Midbrain (tissue), 1 donor: ENCODE data around the gene STK25.
"Not testable (repeated sequence)": the region's sequence is repeated elsewhere in the genome, so short reads cannot be mapped to it uniquely, and the experiment has no call there.

Experiments
- DNase-seq: peaks from one replicate; lab custom pipeline; 2025; lab: John Stamatoyannopoulos, UW

Gene STK25

DNA sequence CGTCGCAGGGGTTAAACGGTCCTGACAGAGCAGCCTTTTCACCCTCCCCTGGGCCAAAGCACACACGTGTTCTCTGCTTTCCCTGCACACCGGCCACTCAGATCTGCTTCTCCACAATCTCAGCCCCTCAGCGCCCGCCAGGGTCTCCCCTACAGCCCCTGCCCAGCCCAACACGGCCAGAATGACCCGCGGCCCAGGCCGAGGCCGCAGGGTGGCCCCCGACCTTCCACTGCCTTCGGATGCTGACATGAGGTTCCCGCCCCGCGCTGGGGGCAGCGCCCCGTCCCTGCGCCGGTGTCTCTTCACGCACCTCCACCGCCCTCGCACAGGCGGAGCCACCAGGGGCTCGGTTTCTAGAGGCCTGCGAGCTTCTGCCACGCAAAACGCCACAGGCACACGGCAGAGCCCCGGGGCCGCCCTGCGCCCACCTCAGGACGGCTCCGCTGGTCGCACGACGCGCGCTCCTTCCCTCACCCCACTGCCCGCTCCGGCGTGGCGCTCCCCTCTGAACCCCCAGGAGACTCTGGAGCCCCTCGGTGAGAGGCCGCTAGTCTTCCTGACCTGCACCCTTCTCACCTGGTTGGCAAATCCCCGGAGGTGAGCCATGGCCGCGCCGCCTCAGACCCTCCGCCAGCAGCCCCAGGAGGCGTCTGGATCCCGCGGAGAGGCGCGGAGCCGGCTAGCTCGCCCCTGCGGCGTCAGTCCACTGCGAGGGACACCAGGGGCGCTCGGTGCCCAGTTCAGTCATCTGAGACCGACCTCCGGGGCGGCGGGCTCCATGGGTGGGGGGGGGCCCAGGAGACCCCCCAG, 749 bp downstream of the STK25 start:
- DNase-seq = no peak

DNA sequence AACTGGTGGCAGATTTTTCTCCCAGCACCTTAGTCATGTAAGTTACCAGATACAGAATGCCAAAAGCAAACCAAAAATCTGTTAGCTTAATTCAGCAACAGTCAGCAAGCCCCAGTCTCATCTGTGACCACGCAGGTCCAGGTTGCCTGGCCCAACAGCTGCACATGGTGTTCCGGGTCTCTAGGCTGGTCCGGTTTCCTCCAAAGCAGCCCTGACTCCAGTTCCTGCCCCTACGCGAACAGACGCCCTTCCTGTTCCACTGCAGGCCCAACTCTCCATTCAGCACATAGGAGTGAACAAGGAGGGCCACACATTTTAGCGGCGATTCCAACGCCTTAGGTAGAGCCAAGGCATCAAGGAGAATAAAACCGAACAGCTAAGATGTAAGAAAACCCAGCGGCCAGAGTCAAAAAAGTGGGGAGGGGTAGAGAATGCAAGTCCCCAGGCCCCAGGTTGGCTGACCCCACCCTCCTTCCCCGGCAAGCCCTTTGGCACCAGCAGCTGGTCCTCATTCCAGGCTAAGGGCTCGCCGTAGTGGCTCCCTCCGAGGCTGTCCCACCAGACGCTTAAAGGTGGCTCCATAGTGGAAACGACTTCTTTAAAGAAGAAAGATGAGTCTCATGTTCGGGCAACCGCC, 1.5 kb downstream of the STK25 start:
- no peak for DNase-seq

DNA sequence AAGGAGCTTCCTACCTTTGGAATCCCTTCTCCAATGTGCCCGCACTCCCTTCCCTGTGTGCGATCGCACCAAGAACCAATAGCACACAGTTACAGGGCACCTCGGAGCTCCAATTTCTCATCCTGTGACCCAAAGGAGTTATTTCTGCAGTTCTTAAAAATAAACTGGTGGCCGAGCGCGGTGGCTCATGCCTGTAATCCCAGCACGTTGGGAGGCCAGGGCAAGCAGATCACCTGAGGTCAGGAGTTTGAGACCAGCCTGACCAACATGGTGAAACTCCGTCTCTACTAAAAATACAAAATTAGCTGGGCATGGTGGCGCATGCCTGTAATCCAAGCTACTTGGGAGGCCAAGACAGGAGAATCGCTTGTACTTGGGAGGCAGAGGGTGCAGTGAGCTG, 2.1 kb downstream of the STK25 start:
- DNase-seq = not testable (repeated sequence)

DNA sequence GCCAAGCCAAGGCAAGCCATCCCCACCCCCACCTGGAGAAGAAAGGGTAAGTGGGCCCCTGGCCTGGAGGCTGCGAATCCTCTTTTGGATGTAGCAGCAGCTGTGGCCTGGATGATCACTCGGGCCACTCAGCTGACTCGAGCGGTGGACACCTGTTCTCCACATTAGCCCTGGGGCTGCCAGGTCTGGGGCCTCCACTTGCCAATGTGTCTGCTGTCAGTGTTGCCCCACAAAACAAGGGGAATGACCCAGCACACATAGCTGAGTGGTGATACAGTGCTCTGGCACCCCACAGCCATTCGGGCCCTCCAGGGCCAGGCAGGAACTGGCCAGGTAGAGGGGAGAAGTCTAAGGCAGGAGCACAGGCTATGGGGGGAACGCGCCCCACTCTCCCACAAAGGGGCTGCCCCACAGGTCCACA, 2.6 kb downstream of the STK25 start:
- no peak for DNase-seq

DNA sequence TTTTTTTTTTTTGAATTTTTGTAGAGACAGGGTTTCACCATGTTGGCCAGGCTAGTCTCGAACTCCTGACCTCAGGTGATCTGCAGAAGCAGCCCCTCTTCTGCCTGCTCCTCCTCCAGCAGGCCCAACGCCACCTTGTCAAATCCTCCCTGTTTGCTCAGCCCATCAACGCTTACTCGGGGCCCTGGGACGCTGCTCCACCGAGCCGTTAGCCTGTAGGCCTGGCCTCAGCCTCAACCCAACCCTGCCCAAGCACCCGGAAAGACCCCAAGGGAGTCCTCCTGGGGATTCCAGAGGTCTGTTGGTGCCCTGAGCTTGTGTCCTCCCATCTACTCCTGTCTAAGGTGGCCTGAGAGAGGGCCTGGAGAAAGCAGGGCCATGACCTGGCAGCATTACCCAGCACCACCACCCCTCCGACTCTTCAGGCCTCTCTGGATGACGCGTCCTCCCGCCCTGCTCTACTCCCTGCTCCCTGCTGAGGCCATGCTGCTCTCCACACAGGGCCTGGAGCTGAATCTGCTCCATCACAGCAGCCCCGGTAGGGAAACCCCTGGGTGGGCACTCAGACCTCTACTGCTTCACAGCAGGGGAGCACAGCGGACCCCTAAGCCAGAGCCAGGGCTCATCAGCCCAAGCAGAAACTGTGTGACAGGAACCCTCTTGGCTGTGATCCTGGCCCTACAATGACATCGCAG, 3.2 kb downstream of the STK25 start:
- DNase-seq = no peak

DNA sequence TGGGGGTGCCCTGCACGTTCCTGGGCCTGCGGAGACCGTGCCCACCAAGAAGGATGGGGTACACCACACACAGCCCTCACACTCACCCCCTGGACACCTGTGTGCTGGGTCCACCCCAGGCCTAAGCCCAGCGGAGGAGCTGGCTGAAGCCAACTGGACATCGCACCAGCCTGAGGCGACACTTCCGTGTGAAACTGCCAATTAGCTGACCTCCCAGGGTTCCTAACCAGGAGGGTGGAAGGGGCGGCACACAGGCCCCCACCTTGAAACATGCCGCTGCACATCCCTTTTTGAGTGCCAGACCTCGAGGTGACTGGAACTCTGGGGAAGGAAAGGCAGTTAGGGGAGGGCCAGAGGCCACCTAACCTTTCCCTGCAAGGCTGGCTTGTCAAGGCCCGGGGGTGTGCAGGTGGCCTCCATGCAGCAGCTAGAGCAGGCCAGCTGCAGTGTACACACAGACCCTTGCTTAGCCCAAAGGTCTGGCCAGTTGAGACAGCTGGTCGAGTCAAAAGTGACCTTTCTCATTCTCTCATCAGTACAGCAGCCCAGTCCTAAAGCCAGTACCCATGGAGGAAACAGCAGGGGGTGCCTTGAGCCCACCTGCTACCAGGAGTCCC, 4.5 kb downstream of the STK25 start:
- DNase-seq = no peak

DNA sequence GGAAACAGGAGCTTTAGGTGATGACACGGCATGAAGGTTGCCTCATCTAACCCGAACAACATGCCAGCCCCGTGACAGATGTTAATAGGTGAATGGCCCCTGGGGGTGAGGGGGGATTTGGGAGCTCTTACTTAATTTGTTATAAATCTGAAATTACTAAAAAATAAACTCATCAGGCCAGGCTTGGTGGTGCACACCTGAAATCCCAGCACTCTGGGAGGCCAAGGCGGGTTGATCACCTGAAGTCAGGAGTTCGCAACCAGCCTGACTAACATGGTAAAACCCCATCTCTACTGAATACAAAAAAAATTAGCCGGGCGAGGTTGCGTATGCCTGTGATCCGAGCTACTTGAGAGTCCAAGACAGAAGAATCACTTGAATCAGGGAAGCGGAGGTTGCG, 6.1 kb downstream of the STK25 start:
- no peak for DNase-seq

DNA sequence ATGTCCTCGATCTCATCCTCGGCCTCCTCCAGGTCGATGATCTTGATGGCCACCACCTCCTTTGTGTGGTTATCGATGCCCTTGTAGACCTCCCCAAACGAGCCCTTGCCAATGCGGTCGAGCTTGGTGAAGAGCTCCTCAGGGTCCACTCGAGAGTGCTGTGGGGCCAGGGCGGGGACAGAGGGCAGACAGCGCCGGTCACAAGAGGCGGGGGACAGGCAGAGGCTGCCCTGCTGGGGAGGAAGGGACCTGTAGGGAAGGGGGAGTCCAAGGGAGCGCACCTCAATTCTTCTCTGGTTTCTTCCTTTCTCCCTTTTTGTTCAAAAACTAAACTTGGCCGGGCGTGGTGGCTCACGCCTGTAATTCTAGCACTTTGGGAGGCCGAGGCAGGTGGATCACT, 6.8 kb downstream of the STK25 start:
- DNase-seq = no peak

DNA sequence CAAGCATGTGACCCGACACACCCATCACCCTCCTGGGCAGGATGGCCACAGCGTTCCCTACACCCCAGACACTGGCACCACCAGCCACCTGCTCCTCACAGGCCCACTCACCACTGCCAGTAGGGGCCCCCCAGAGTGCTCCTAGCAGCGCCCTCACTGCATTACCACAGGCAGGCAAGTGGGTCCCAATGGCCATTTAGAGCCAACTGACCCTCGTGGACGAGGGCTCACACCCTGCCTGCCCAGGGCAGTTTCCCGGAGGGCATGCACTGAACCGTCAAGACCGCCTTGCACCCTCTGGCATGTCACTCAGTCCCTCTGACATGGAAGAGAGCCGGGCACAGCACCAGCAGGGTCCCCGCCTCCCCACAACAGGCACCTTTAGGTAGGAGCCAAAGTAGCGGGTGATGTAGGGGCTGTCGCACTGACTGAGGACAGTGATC, 7.3 kb downstream of the STK25 start:
- no peak for DNase-seq

DNA sequence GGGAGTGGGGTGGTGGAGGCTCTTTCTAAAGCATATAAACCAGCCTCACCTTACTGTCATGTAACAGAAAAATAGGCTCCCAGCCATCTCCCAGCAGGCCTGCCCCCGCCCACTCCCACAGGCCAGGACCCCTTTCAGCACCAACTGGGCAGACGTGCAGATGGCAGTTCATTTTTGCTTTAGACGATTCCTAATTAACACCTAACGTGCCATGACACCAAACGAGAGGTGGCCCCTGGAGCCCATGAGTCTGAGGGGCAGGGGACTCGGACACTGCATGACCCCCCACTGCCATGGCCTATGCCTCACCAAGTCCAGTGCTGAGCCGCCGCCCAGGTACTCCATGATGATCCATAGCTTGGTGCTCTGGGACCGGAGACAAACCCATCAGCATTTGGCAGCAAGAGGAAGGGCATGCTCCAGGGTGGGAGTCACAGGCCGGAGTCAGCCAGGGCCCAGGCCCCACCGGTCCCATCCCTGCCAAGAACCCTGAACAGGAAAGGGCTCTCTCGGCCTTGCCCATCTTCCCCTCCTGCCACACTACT, 7.9 kb downstream of the STK25 start:
- no peak for DNase-seq

DNA sequence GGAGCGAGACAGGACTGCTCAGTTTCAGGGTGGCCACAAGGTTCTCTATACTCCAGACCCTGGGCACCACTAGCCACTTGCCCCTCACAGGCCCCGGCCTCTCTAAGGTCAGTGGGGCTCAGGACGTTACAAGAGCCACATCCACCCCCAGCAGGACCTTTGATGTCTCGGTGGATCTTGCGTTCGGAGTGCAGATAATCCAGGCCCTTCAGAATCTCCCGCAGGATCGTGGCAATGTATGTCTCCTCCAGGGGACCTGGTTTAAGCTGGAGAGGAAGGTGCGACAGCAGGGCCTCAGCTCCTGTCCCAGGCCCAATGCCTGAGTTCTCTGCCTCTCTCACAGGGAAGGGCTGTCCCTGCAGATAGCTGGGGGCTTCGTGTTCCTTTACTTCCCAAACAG, 8.4 kb downstream of the STK25 start:
- DNase-seq = no peak

DNA sequence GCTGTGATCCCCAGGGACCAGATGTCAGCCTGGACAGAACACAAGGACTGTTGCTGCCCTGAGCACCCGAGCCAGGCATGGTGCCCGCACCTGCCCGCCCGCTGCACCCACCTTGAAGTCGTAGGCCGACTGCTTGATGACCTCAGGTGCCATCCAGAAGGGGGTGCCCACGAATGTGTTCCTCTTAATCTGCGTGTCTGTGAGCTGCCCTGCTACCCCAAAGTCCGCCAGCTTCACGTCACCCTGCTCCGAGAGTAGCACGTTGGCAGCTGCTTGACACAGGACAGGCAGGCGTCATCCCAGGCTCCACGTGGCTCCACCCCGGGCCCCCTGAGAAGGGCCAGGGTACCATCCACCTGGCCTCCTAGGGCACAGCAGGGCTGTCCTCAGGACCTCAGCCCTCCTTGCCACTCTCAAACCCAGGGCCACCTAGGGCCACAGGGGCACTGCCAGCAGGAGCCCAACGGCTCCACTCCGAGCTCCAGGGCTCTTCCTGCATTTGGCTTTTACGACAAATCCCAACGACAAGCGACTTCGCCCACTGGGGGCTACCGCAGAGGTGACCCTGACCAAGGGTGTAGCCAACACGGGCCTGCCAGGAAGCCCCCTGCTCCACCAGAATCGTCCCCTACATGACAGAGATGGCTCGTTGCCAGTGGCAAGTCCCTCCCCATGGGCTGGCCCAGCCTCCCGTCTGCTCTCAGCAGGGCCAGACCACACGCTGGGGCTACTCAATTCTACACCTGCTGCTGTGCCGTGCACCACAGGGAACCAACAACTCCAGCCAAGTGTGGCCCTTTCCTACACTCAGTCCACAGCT, 9.0 kb downstream of the STK25 start:
- no peak for DNase-seq

DNA sequence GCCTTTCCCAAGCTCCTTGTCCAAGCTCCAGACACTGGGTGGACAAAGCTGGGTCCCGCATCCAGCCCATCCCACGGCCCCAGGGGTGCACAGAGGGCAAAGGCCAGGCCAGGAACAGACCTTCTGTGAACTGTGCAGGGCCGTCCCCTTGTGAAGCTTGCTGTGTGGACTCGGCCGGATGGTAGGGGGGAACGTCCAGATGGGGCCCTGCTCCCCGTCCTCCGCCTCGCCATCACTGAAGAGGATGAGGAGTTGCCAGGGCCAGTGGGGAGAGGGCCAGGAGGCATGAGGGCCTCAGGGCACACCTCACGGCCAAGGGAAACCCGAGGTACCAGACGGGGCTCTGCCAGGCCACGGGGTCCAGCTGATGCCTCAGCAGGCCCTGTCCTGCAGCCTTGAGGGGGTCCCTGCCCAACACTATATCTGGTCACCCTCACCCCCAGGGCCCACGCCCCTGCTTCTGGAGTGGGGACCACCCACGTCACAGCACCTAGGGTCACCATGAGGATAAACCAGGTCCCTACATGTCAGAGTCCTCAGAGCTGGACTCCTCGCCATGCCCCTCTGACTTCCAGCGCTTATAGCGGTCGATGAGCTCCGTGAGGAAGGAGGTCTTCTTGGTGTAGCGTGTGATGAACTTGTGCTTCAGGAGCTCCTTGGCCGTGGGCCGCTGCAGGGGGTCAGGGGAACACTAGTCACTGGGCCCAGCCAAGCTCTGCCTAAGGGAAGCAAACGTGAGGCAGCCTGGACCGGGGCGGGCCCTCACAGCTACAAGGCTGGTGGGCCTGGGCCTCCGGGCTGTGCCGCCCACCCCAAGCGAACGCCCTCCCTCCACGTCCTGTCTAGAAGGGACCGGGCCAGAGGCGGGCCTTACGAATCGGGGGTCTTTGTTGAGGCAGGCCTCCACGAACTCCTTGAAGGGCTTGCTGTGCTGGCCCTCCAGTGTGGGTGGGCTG, 10.0 kb downstream of the STK25 start:
- DNase-seq = no peak

DNA sequence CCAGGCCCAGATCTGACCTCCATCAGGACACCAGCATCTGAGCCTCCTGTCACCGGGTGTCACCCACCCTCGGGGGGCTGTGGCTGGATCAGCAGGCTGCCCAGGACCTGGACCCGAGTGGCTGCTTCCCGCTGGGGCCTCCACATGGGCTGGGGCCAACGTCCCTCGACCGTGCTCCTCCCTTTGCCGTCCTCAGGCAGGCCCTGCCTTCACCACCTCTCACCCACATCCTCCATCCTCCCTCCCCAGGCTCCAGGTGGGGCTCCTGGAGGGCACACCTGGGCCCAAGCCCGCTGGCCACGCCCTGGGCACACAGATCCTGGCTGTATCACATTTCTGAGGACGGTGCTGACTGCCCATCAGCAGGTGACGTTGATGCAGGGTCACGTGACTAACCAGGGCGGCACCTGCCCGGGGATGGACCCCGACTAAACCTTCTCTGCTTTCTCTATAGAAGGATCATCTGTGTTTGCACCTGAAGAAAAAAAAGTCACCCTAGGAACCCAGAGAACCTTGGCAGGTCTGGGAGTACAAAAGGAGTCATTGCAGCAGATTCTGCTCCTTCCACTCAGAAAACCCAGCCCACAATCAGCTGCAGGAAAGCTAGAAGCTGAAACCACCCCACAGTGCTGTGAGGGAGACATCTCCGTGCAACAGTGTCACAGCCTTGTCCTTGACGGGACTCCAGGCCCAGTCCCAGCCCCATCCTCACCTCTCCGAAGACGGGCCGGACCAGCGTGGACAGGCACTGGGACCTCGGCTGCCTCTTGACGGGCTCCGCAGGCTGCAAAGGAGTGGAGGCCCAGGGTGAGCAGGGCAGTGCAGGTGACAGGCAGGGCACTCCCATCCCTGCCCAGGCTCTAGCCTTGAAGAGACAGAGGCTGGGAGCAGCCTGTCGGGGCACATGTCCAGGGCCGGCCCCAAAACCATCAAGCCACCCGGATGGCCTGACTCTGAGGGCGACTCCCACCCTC, 11.2 kb downstream of the STK25 start:
- DNase-seq = no peak

DNA sequence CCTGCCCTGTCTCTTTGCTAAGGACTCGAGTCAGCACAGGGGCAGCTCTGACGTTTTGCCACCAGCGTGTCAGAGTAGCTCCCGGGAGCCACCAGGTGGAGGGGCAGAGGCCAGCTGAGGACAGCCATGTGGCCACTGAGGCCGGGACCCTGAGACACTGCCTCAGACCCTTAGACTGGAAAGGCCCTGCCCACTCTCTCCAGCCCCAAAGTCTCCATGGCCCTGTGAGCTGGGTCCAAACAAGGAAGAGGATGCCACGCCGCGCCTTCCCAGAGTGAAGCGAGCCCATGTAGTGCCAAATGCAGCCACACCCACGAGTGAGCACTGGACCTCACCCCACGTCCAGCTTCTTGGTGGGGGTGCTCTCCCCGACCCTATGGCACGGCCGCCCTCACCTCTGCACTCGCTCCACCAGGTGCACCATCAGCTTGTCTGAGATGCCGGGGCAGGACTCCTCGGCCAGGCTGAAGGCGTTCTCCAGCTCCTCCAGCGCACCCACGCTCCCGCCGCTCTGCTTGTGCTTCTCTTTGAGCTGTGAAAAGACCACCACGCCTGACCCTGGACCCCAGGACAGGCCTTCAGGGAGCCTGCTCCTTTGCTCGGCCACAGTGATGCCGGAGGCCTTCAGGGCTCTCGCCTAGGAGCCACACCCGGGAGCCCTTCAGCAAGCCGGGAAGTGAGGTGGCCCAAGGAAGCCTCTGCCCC, 12.2 kb downstream of the STK25 start:
- no peak for DNase-seq

DNA sequence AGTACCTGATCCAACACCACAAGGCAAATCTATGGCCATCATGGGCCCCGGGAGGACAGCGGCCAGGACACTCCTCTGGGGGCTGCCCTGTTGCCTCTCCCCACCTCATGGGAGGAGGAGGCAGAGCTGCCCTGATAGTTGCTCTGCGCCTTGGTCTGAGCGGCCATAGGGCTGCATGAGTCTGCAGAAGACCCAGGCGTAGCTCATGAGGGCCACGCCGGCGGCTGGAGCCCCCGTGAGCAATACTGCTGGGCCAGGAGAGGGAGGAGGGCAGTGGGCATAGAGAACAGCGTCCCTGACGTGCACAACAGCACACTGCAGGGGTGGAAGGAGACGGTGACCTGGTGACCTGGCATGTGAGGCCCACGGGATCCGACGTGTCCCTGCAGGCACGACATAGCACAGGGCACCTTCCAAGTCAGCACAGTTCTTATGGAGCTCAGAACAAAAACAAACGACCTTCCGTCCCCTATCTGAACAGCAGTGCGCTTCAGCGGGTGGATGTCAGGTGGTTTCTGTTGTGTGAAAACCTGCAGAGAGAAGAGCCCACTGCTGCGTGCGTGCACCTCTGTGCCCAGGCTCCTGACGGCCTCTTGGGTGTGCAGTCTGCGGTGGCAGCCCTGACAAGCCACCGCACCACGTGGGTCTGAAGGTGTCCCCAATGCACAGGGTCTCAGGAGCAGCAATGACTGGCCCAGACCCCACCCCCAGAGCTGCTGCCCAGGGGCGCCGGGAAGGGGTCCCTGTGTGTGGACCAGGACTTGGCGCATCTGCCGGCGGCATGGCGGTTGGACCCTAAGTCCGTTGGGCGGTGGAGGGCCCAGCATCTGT, 13.0 kb downstream of the STK25 start:
- no peak for DNase-seq

DNA sequence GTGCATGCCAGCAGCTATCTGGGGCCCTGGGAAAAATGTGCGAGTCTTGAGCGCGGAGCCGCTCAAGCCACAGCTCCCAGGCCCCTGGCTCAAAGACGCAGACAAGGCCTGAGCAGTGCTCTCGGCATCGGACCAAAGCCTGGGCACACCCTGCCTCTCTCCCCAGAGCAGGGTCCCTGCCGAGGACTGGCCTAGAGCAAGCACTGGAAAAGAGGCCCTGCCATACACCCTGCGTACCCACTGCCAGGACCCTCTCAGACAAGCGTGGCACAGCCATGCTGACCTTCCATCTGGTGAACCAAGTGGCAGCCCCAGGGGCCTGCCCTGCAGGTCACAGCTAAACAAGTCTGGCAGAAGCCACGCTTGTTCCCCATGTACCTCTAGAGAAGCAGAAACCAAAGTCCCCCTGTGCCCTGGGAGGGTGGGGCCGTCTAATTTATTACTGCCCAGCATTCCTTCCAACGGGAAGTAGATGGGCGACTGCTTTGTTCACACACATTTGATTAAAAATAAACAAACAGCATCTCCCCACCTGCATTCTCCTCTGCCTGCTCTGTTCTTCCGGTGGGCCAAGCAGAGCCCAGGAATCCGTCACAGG, 14.0 kb downstream of the STK25 start:
- DNase-seq = no peak
